ENCODE results near the gene SYNE1.

GRCh38 chr6:152118224-152118623, 518.9 kb downstream of the SYNE1 start:
- no peak for TF ChIP-seq EZH2 (IDR thresholded peaks at IDR 0.05)
- no peak for TF ChIP-seq CTCF (IDR thresholded peaks at IDR 0.05)

Measured in neural progenitor cell (in vitro differentiated cells).